Measurements from ENCODE around the gene CC2D1A. TPM values are rescaled to one million over a fixed set of nuclear protein-coding genes. Genes with fewer than 3 reads are reported as not detected.

CC2D1A gene
- total RNA-seq, 1 experiment from 2014 or later: 67.7 TPM

- Histone ChIP-seq H3K27ac (ENCODE audit: low read length) (no peak overlapping the region), H3K27me3 (ENCODE audit: low read length) (no peaks in the 10 kb centered on the region), H3K79me2 (ENCODE audit: low read length) (no peaks in the 10 kb centered on the region), H3K4me2 (ENCODE audit: low read length) (no peak overlapping the region), H3K9me3 (ENCODE audit: low read length) (no peaks in the 10 kb centered on the region), H3K9me2 (replicated peaks; ENCODE audit: low read length) (no peaks in the 10 kb centered on the region), H3K4me1 (ENCODE audit: insufficient read depth, low read length) (no peaks in the 10 kb centered on the region), H3F3A (ENCODE audit: low read length, unreplicated experiment) (no peaks in the 10 kb centered on the region), H3K9ac (ENCODE audit: low read length) (no peak overlapping the region), H3K4me3 (ENCODE audit: low read length) (no peak overlapping the region), H2AFZ (ENCODE audit: low read length) (no peak overlapping the region), H4K20me1 (ENCODE audit: low read length) (no peaks in the 10 kb centered on the region), H3K36me3 (ENCODE audit: low read depth, low read length) (peaks cover 7% of the 10 kb centered on the region; the same call in 1 of the 2 replicates)
- TF ChIP-seq EZH2 (IDR thresholded peaks at IDR 0.05; ENCODE audit: low read length, unreplicated experiment): no peak
- no TSS peak for BruUV-seq (replicated peaks)
- ATAC-seq: no peak
- intact Hi-C loops (cut with micrococcal nuclease): no loop called here
- ChIA-PET POLR2A (ENCODE audit: unreplicated experiment) (interaction anchor here (0.6 kb wide), 1 partner anchor 172 kb away, joined by 3 read pairs; no protein-coding TSS in a partner anchor), CTCF (no interaction called here)
- DNase-seq: no peak
These were observed 24.0 kb downstream of the CC2D1A start for GRCh38 chr19:13929956-13930355.

GRCh38 chr19:13930402-13930801 is 24.4 kb downstream of the CC2D1A start:
- H3K9me2 ChIP-seq (replicated peaks; ENCODE audit: low read length): no peaks in the 10 kb centered on the region
- no peak overlapping the region for H3K4me2 ChIP-seq (ENCODE audit: low read length)
- peaks cover 7% of the 10 kb centered on the region; the same call in 1 of the 2 replicates for H3K36me3 ChIP-seq (ENCODE audit: low read depth, low read length)
- BruUV-seq (replicated peaks): no TSS peak
- DNase-seq: no peak
- TF ChIP-seq CTCF (conservative IDR thresholded peaks at IDR 0.05; ENCODE audit: low read depth, low read length) (no peak), EZH2phosphoT487 (IDR thresholded peaks at IDR 0.05; ENCODE audit: borderline replicate concordance, low read length) (no peak), EZH2 (IDR thresholded peaks at IDR 0.05; ENCODE audit: low read length, unreplicated experiment) (no peak)
- H3K27me3 ChIP-seq (ENCODE audit: low read length): no peaks in the 10 kb centered on the region
- no peak overlapping the region for H3K4me3 ChIP-seq (ENCODE audit: low read length)
- H3K9me3 ChIP-seq (ENCODE audit: low read length): no peaks in the 10 kb centered on the region
- H3K9ac ChIP-seq (ENCODE audit: low read length): no peak overlapping the region
- no peaks in the 10 kb centered on the region for H4K20me1 ChIP-seq (ENCODE audit: low read length)
- no peak overlapping the region for H3K27ac ChIP-seq (ENCODE audit: low read length)
- ChIA-PET CTCF (no interaction called here), POLR2A (ENCODE audit: unreplicated experiment) (no interaction called here)
- no peak for ATAC-seq
- no peaks in the 10 kb centered on the region for H3K4me1 ChIP-seq (ENCODE audit: insufficient read depth, low read length)
- no peak overlapping the region for H2AFZ ChIP-seq (ENCODE audit: low read length)
- intact Hi-C loops (cut with micrococcal nuclease): no loop called here
- H3K79me2 ChIP-seq (ENCODE audit: low read length): no peaks in the 10 kb centered on the region
- no peaks in the 10 kb centered on the region for H3F3A ChIP-seq (ENCODE audit: low read length, unreplicated experiment)

GRCh38 chr19:13931391-13932148 is 25.6 kb downstream of the CC2D1A start:
- Histone ChIP-seq H3K79me2 (ENCODE audit: low read length) (no peaks in the 10 kb centered on the region), H3K27me3 (ENCODE audit: low read length) (no peaks in the 10 kb centered on the region), H3K4me1 (ENCODE audit: insufficient read depth, low read length) (no peaks in the 10 kb centered on the region), H3K9me3 (ENCODE audit: low read length) (no peaks in the 10 kb centered on the region), H3F3A (ENCODE audit: low read length, unreplicated experiment) (no peaks in the 10 kb centered on the region), H3K9me2 (replicated peaks; ENCODE audit: low read length) (no peaks in the 10 kb centered on the region), H3K4me2 (ENCODE audit: low read length) (no peak overlapping the region), H3K27ac (ENCODE audit: low read length) (no peak overlapping the region), H4K20me1 (ENCODE audit: low read length) (no peaks in the 10 kb centered on the region), H3K36me3 (ENCODE audit: low read depth, low read length) (peaks cover 7% of the 10 kb centered on the region; the same call in 1 of the 2 replicates), H3K9ac (ENCODE audit: low read length) (no peak overlapping the region), H3K4me3 (ENCODE audit: low read length) (no peak overlapping the region), H2AFZ (ENCODE audit: low read length) (no peak overlapping the region)
- TF ChIP-seq EZH2 (IDR thresholded peaks at IDR 0.05; ENCODE audit: low read length, unreplicated experiment): no peak
- no peak for TF ChIP-seq EZH2phosphoT487 (IDR thresholded peaks at IDR 0.05; ENCODE audit: borderline replicate concordance, low read length)
- no peak for TF ChIP-seq CTCF (conservative IDR thresholded peaks at IDR 0.05; ENCODE audit: low read depth, low read length)
- no TSS peak for BruUV-seq (replicated peaks)
- CTCF ChIA-PET: interaction anchor here (0.6 kb wide), 1 partner anchor 95 kb away, joined by 9 read pairs; no protein-coding TSS in a partner anchor
- POLR2A ChIA-PET (ENCODE audit: unreplicated experiment): no interaction called here
- intact Hi-C loops (cut with micrococcal nuclease): no loop called here
- ATAC-seq: no peak
- no peak for DNase-seq
